Activated CD4-positive, alpha-beta T cell treated with anti-CD3 and anti-CD28 coated beads for 36 hours (primary cell): Measurements from ENCODE around the gene EBLN2. TPM values are rescaled to one million over a fixed set of nuclear protein-coding genes. Genes with fewer than 3 reads are reported as not detected.
"Not testable (repeated sequence)": the region's sequence is repeated elsewhere in the genome, so short reads cannot be mapped to it uniquely, and the experiment has no call there.

Experiments used
- ATAC-seq: fragments of 200-7000 bp; cut with Tn5 transposase; one replicate; pipeline ENCODE4 v1.10.0; 2021; ENCODE audit warnings: mild to moderate bottlenecking, moderate library complexity
- CTCF ChIA-PET: fragments of 350-600 bp; sonication (Branson Sonifier 250); formaldehyde crosslinking; loops from one replicate; lab custom pipeline; 2021; ENCODE audit warnings: antibody characterized with exemption; lab: Charles Lee
- POLR2A ChIA-PET: fragments of 350-600 bp; sonication (Branson Sonifier 250); formaldehyde crosslinking; loops from one replicate; lab custom pipeline; 2021; ENCODE audit warnings: antibody characterized with exemption, inconsistent platforms; lab: Charles Lee
- DNase-seq: peaks from one replicate; pipeline ENCODE4 v3.0.0-alpha.2; 2020
- H3K27ac Mint-ChIP-seq: one replicate; pipeline ENCODE4 v1.8.0; 2021; ENCODE audit warnings: mixed read lengths
- H3K27me3 Mint-ChIP-seq: one replicate; pipeline ENCODE4 v1.8.0; 2021; ENCODE audit warnings: mixed read lengths
- H3K36me3 Mint-ChIP-seq: one replicate; pipeline ENCODE4 v1.8.0; 2021; ENCODE audit warnings: low read depth, mixed read lengths
- H3K4me1 Mint-ChIP-seq: one replicate; pipeline ENCODE4 v1.8.0; 2021; ENCODE audit warnings: mixed read lengths
- H3K4me3 Mint-ChIP-seq: one replicate; pipeline ENCODE4 v1.8.0; 2021; ENCODE audit warnings: mild to moderate bottlenecking, moderate library complexity, mixed read lengths
- H3K9me3 Mint-ChIP-seq: one replicate; pipeline ENCODE4 v1.8.0; 2021; ENCODE audit warnings: low read depth, mixed read lengths
- intact Hi-C, 2 experiments: fragments of 100-400 bp; cut with DNase I in 1 of 2; cut with micrococcal nuclease in 1 of 2; formaldehyde crosslinking; loops; one replicate each; pipeline versions ENCODE4 v1.14.2 to v1.15.1; 2022 to 2024; cut with DNase I, micrococcal nuclease
- total RNA-seq, 2 experiments: library from RNA; stranded (reverse); gene quantifications; one replicate each; pipeline ENCODE4 v1.2.3, GENCODE V29; 2021

Gene EBLN2
- total RNA-seq, 2 experiments from 2014 or later = 4.7 to 5.2 TPM

DNA sequence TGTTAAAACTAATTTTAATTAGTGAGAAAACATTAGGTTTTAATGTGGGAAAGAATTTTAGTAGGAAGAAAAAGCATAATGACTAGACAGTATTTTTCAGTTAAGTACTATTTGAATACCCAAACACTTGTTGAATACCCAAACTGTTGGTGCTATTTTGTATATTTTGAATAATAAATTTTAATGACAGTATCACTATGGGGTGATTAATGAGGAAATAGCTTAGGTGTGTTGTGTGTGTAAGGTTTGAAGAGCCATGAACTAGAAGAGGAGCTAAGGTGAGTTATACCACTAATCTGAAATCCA is 4.7 kb upstream of the EBLN2 start:
- H3K36me3 Mint-ChIP-seq = peaks cover 11% of the 10 kb centered on the region
- CTCF ChIA-PET = interaction anchor here (0.6 to 8.4 kb wide), 34 partner anchors 9 to 1375 kb away, joined by 3 to 163 read pairs (median 5); partner anchors contain the start of genes PPP4R2 and SHQ1
- POLR2A ChIA-PET = interaction anchor here (0.6 kb wide), 1 partner anchor 114 kb away, joined by 4 read pairs; no protein-coding TSS in a partner anchor

DNA sequence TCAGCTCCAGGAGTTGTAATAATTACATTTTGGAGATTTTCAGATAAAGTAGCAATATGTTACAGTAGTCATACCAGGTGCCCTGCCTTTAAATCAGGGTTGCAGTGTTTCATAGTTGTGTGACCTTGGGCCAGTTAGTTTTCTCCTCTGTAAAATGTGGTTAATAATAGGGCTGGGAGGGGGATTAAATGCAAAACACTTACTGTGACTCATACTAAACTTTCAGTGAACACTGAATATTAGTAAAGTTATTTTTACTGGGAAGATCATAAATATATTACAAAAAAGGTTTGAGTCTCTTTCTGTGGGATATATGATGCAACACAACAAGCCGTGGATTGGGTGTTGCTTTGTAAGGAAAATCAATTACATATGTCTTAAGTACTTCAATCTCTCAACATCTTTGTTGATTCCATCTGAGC is 1.1 kb upstream of the EBLN2 start:
- peak overlapping the region; percentile 58 for H3K27ac Mint-ChIP-seq
- no peaks in the 10 kb centered on the region for H3K27me3 Mint-ChIP-seq
- no peaks in the 10 kb centered on the region for H3K9me3 Mint-ChIP-seq
- POLR2A ChIA-PET = no interaction called here
- CTCF ChIA-PET = interaction anchor here (8.4 kb wide), 1 partner anchor 117 kb away, joined by 163 read pairs; no protein-coding TSS in a partner anchor
- DNase-seq (no peak), ATAC-seq (no peak)
- H3K4me1 Mint-ChIP-seq = peaks cover 19% of the 10 kb centered on the region
- intact Hi-C loops = no loop called here
- peaks cover 32% of the 10 kb centered on the region for H3K36me3 Mint-ChIP-seq
- no peak overlapping the region for H3K4me3 Mint-ChIP-seq

More for the DNA sequence above, 4.7 kb upstream of the EBLN2 start:
- Mint-ChIP-seq H3K9me3 (no peaks in the 10 kb centered on the region), H3K27me3 (no peaks in the 10 kb centered on the region), H3K4me1 (peaks cover 27% of the 10 kb centered on the region), H3K4me3 (no peak overlapping the region), H3K27ac (no peak overlapping the region)
- no peak for ATAC-seq
- intact Hi-C loops = loop anchor here (1.0 to 10.0 kb wide), 6 partner anchors 30 to 392 kb away; partner anchors contain the start of gene SHQ1 (in 1 of the 2)
- no peak for DNase-seq

DNA sequence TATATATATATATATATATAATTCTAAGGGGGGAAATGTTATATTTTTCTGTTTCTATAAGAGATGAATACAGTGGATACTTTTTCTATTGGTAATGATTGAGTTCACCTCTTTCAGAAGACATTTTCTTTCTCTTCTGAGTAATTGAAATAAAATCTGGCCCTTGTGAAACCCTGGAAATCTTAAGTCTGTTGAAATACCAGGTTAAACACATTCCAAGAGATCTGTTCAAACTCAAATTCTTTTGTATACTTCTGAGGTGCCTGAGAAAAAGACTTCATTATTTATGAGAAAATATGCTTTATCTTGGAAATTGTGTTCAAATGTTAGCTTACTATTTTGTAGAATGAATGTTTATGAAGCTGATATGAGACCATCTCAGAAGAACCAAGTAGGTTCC is 4.8 kb downstream of the EBLN2 start:
- POLR2A ChIA-PET, DNase-seq, ATAC-seq, intact Hi-C loops, H3K4me1 Mint-ChIP-seq, H3K9me3 Mint-ChIP-seq, H3K27me3 Mint-ChIP-seq, H3K27ac Mint-ChIP-seq, H3K4me3 Mint-ChIP-seq: not testable (repeated sequence)
- H3K36me3 Mint-ChIP-seq = peaks cover 26% of the 10 kb centered on the region
- CTCF ChIA-PET = interaction anchor here (0.6 to 3.3 kb wide), 6 partner anchors 10 to 244 kb away, joined by 3 to 18 read pairs (median 4); no protein-coding TSS in a partner anchor

DNA sequence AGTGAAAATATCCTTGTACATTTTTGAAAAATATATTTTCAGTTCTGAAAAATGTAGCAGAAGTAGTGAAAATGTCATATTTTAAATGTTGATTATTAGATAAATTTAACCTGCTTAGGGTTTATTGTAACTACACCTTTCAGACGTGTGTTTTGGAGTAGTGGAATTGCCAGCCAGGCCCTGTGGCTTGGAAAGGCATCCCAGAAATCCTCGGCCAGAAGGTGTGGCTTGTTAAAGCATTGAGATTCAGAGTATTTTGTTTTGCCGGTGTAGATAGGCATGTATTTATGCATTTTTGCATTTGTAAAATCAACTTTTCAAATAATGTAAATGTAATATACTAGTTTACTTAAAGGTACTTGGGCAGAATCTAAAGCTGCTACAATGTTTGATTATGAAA is 7.0 kb downstream of the EBLN2 start:
- Mint-ChIP-seq H3K9me3 (no peaks in the 10 kb centered on the region), H3K4me1 (peaks cover 16% of the 10 kb centered on the region), H3K27me3 (no peaks in the 10 kb centered on the region), H3K27ac (no peak overlapping the region), H3K36me3 (peaks cover 13% of the 10 kb centered on the region), H3K4me3 (no peak overlapping the region)
- intact Hi-C loops = no loop called here
- POLR2A ChIA-PET = no interaction called here
- DNase-seq (no peak), ATAC-seq (no peak)
- CTCF ChIA-PET = interaction anchor here (0.6 to 3.3 kb wide), 2 partner anchors 12 to 58 kb away, joined by 3 to 18 read pairs; no protein-coding TSS in a partner anchor

DNA sequence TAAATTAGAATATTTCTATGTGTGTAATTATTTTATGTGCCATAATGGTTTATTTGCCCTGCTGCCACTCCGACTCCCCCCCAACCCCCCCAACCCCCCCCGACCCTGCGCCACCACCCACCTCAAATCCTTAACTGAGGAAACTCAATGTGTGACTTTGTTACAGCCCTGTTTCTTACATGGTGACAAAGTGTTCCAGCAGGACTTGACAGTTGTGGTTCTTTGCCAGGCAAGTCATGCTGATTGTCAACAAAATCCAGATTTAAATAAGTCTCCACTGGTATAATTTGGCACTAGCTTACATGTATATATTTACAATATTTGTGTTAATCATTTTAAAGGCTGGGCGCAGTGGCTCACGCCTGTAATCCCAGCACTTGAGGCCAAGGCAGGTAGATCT is 7.7 kb downstream of the EBLN2 start:
- no peak overlapping the region for H3K4me3 Mint-ChIP-seq
- H3K4me1 Mint-ChIP-seq = peaks cover 16% of the 10 kb centered on the region
- H3K27me3 Mint-ChIP-seq = no peaks in the 10 kb centered on the region
- H3K36me3 Mint-ChIP-seq = peaks cover 13% of the 10 kb centered on the region
- no peak for ATAC-seq
- H3K27ac Mint-ChIP-seq = no peak overlapping the region
- POLR2A ChIA-PET = no interaction called here
- intact Hi-C loops = no loop called here
- DNase-seq = no peak
- no peaks in the 10 kb centered on the region for H3K9me3 Mint-ChIP-seq
- CTCF ChIA-PET = interaction anchor here (0.9 to 1.0 kb wide), 2 partner anchors 16 to 17 kb away, joined by 3 read pairs; no protein-coding TSS in a partner anchor

DNA sequence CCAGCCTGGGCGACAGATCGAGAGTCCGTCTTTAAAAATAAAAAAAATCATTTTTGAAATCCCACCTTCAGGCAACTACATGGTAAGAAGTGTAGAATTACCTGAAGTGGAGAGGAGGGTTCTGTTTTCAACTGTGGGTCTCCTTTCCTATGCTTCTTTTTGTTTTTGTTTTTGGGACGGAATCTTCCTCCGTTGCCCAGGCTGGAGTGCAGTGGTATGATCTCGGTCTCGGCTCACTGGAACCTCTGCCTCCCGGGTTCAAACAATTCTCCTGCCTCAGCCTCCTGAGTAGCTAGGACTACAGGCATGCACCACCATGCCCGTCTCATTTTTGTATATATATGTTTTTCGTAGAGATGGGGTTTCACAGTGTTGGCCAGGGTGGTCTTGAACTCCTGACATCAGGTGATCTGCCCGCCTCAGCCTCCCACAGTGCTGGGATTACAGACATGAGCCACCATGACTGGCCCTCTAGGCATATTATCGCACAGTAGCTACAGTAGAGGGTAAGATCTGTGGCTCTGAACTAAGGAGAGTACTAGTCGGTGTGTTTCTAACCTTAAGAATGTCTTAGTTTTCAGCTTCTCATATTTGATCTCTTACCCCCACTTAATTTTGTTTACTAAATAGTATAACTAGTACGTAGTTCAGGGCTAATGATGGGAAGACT is 8.5 kb downstream of the EBLN2 start:
- intact Hi-C loops = no loop called here
- H3K36me3 Mint-ChIP-seq = peaks cover 6% of the 10 kb centered on the region
- H3K27me3 Mint-ChIP-seq = no peaks in the 10 kb centered on the region

DNA sequence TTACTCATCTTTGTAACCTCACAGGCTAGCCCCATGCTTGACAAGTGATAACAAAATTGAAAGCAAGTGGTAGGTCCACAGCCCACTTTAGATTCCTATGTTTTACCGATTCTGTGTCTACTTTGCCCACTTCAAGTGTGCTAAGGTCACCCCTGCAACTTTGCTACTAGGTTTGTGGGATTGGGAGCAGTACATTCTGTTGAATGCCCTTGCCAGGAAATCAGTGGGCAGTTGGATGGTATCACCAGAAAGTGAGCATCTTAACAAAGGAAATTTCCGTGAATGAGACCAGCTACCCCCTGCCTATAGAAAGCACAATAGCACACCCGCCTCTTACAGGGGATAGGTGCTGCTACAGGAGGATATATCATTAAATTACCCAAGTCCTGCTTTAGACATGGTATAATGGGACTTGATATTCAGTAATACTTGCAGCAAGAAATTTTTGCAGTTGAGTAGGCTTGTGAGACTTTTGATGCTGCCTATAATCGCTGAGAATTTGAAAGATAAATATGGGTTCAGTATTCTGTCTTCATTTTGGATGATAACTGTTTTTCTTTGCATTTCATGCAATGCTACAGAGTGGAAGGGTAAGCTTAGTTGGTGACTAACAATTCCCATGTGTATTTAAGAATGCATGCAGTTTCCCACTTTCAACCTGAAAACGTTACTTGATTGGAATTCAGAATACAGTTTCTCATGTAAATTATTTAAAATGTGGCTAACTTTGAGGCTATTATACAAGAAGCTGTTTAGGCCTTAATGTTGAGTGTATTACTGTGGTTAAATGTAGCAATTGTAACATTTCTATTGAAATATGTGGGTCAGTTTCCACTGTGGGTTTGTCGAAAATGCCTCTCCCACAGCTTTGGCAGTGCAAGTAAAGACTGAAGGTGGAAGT is 9.5 kb downstream of the EBLN2 start:
- intact Hi-C loops = no loop called here
- ChIA-PET CTCF (interaction anchor here (0.5 to 0.6 kb wide), 2 partner anchors 128 to 159 kb away, joined by 3 to 4 read pairs; no protein-coding TSS in a partner anchor), POLR2A (no interaction called here)
- no peak overlapping the region for H3K27ac Mint-ChIP-seq
- no peaks in the 10 kb centered on the region for H3K27me3 Mint-ChIP-seq
- no peak for ATAC-seq
- peaks cover 16% of the 10 kb centered on the region for H3K4me1 Mint-ChIP-seq
- H3K36me3 Mint-ChIP-seq = no peaks in the 10 kb centered on the region
- H3K4me3 Mint-ChIP-seq = no peak overlapping the region
- no peaks in the 10 kb centered on the region for H3K9me3 Mint-ChIP-seq
- no peak for DNase-seq

More for the DNA sequence above, 8.5 kb downstream of the EBLN2 start:
- H3K9me3 Mint-ChIP-seq = no peaks in the 10 kb centered on the region
- no peak overlapping the region for H3K4me3 Mint-ChIP-seq
- peaks cover 16% of the 10 kb centered on the region for H3K4me1 Mint-ChIP-seq
- no peak overlapping the region for H3K27ac Mint-ChIP-seq
- DNase-seq (no peak), ATAC-seq (no peak)
- ChIA-PET CTCF (interaction anchor here (0.9 to 1.0 kb wide), 2 partner anchors 16 to 17 kb away, joined by 3 read pairs; no protein-coding TSS in a partner anchor), POLR2A (no interaction called here)

DNA sequence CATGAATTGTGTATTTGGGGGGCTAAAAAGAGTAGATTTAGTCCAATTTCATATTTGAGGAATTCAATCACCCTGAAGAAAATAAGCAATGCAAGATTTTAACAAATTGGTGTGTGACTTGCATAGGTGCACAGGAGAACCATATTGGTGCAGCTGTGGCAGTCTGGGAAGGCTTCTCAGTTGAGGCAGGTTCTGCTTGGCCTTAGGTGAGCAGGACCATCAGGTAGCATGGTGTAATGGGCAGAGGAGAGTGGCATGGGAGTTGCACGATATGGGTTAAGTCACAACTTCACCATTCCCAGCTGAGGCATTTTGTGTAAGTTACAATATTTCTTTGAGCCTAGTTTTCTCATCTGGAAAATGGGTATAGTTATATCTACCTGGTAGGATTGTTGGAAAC is 10.5 kb downstream of the EBLN2 start:
- no peak overlapping the region for H3K4me3 Mint-ChIP-seq
- DNase-seq (no peak), ATAC-seq (no peak)
- H3K9me3 Mint-ChIP-seq = no peaks in the 10 kb centered on the region
- peaks cover 16% of the 10 kb centered on the region for H3K4me1 Mint-ChIP-seq
- no peaks in the 10 kb centered on the region for H3K27me3 Mint-ChIP-seq
- H3K36me3 Mint-ChIP-seq = no peaks in the 10 kb centered on the region
- H3K27ac Mint-ChIP-seq = no peak overlapping the region
- CTCF ChIA-PET = no interaction called here
- intact Hi-C loops = no loop called here
- POLR2A ChIA-PET = no interaction called here

DNA sequence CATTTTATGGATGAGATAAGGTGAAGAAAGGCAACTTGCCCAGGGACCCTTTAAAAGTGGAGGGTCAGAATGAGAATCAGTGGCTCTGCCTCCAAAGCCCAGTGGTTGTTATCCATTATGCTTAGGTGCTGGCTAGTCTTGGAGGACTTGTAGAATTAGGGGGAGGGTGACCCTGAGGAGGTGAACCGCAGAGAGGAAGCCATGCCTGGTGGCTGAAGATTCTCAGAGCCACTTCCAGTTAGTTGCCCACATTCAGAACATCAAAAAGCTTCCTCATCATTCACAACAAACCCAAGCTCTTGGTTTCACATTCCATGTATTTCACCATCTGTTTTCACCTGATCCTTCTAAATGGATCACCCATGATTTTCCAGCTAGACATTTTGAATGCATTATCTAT is 11.2 kb downstream of the EBLN2 start:
- ChIA-PET POLR2A (no interaction called here), CTCF (interaction anchor here (1.0 kb wide), 1 partner anchor 12 kb away, joined by 4 read pairs; no protein-coding TSS in a partner anchor)
- intact Hi-C loops = no loop called here
- Mint-ChIP-seq H3K9me3 (no peaks in the 10 kb centered on the region), H3K36me3 (no peaks in the 10 kb centered on the region), H3K4me1 (peaks cover 16% of the 10 kb centered on the region), H3K27ac (no peak overlapping the region), H3K4me3 (no peak overlapping the region), H3K27me3 (no peaks in the 10 kb centered on the region)
- ATAC-seq (no peak), DNase-seq (no peak)

DNA sequence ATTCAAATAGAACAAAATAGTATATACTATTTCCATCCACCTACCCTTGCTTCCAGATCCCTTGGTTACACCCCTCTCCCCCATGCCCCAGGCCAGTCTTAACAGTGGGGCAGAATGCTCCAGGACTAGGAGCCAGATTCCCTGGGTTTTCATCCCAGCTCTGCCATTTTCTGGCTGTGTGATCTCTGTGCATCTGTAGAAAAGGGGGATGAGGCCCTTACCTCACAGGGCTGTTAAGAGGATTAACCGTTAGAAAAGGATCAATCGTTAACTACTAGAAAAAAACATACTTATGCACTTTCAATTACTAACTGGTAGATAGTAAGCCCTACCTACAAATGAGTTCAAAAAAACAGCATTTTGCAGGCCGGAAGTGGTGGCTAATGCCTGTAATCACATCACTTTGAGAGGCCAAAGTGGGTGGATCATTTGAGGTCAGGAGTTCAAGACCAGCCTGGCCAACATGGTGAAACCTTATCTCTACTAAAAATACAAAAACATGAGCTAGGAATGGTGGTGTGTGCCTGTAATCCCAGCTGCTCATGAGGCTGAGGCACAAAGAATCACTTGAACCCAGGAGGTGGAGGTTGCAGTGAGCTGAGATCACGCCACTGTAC is 11.7 kb downstream of the EBLN2 start:
- DNase-seq (no peak), ATAC-seq (no peak)
- H3K9me3 Mint-ChIP-seq = no peaks in the 10 kb centered on the region
- no peak overlapping the region for H3K27ac Mint-ChIP-seq
- no peaks in the 10 kb centered on the region for H3K36me3 Mint-ChIP-seq
- ChIA-PET POLR2A (no interaction called here), CTCF (interaction anchor here (1.0 kb wide), 1 partner anchor 12 kb away, joined by 4 read pairs; no protein-coding TSS in a partner anchor)
- H3K27me3 Mint-ChIP-seq = no peaks in the 10 kb centered on the region
- intact Hi-C loops = no loop called here
- peaks cover 16% of the 10 kb centered on the region for H3K4me1 Mint-ChIP-seq
- no peak overlapping the region for H3K4me3 Mint-ChIP-seq

DNA sequence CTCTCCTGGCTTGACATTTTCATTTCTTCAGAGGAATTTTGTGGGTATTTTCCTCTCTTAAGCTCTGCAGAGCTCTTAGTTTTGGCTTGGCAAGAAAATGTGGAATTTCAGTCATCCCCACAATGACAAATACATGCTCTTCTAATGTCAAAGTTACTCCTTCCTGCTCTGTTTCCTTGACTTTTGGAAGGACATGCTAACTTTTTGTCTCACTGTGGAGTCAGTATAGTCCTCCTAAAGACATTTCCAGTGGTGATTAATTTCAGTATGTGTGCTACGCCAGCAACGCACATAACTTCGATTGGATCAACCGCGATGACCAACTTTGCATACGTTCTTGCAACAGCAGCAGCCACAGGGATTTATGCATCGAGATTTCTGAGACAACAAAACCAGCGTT is 13.3 kb downstream of the EBLN2 start:
- Mint-ChIP-seq H3K4me1 (peaks cover 16% of the 10 kb centered on the region), H3K36me3 (no peaks in the 10 kb centered on the region), H3K4me3 (no peak overlapping the region), H3K27ac (no peak overlapping the region), H3K9me3 (no peaks in the 10 kb centered on the region), H3K27me3 (no peaks in the 10 kb centered on the region)
- intact Hi-C loops = no loop called here
- ChIA-PET POLR2A (no interaction called here), CTCF (no interaction called here)
- ATAC-seq (no peak), DNase-seq (no peak)
